Astrocyte of the cerebellum (primary cell): ENCODE data around the gene TEX264.

ENCODE experiments used
- DNase-seq: peaks from one replicate; pipeline ENCODE4 v3.0.0-alpha.2; 2011; ENCODE audit warnings: low read depth
- H3K4me3 ChIP-seq: 2 replicates; pipeline ENCODE4 v1.5.1; 2011; ENCODE audit warnings: mild to moderate bottlenecking, low read depth, low read length, moderate library complexity
- CTCF ChIP-seq: IDR thresholded peaks from 2 replicates; pipeline ENCODE4 v1.5.1; 2012; ENCODE audit warnings: low read length, low read depth, moderate library complexity, mild to moderate bottlenecking; ENCODE audit errors: missing control alignments
- in situ Hi-C: cut with HindIII; loops from 2 replicates; pipeline ENCODE4 v1.10.0; 2017; ENCODE audit warnings: low sequenced_read_pairs

Gene TEX264

GRCh38 chr3:51691021-51691420 is 20.0 kb downstream of the TEX264 start:
- TF ChIP-seq CTCF, result no peak
- no peak overlapping the region for H3K4me3 ChIP-seq
- in situ Hi-C loops, result no loop called here
- DNase-seq, result no peak

GRCh38 chr3:51691949-51692348 is 20.9 kb downstream of the TEX264 start:
- no peak for TF ChIP-seq CTCF
- in situ Hi-C loops, result no loop called here
- DNase-seq, result no peak
- no peak overlapping the region for H3K4me3 ChIP-seq

- no peak for DNase-seq
- in situ Hi-C loops, result no loop called here
- no peak overlapping the region for H3K4me3 ChIP-seq
- no peak for TF ChIP-seq CTCF
Observed at GRCh38 chr3:51692980-51693395, 21.9 kb downstream of the TEX264 start.

- no peak for DNase-seq
- no peak overlapping the region for H3K4me3 ChIP-seq
- in situ Hi-C loops, result loop anchor here (5.0 kb wide), 1 partner anchor 65 kb away; no protein-coding TSS in a partner anchor
- no peak for TF ChIP-seq CTCF
Observed at GRCh38 chr3:51696954-51697353, 25.9 kb downstream of the TEX264 start.

- no peak for TF ChIP-seq CTCF
- no peak overlapping the region for H3K4me3 ChIP-seq
- in situ Hi-C loops, result loop anchor here (5.0 kb wide), 1 partner anchor 66 kb away; no protein-coding TSS in a partner anchor
- DNase-seq, result no peak
Observed at GRCh38 chr3:51698209-51698608, 27.2 kb downstream of the TEX264 start.

GRCh38 chr3:51700403-51700802 is 29.4 kb downstream of the TEX264 start:
- no peak overlapping the region for H3K4me3 ChIP-seq
- no peak for DNase-seq
- in situ Hi-C loops, result no loop called here
- no peak for TF ChIP-seq CTCF

GRCh38 chr3:51702156-51702555 is 31.1 kb downstream of the TEX264 start:
- no peak overlapping the region for H3K4me3 ChIP-seq
- in situ Hi-C loops, result no loop called here
- no peak for TF ChIP-seq CTCF
- DNase-seq, result no peak
